GM21423 (cell line): ENCODE measurements around the gene UBA1.

Source experiments
- ATAC-seq: cut with Tn5 transposase; IDR thresholded peaks from one replicate; pipeline ENCODE4 v1.9.1; 2021; ENCODE audit warnings: mild to moderate bottlenecking, moderate library complexity; ENCODE audit not compliant: unreplicated experiment

Gene UBA1

DNA sequence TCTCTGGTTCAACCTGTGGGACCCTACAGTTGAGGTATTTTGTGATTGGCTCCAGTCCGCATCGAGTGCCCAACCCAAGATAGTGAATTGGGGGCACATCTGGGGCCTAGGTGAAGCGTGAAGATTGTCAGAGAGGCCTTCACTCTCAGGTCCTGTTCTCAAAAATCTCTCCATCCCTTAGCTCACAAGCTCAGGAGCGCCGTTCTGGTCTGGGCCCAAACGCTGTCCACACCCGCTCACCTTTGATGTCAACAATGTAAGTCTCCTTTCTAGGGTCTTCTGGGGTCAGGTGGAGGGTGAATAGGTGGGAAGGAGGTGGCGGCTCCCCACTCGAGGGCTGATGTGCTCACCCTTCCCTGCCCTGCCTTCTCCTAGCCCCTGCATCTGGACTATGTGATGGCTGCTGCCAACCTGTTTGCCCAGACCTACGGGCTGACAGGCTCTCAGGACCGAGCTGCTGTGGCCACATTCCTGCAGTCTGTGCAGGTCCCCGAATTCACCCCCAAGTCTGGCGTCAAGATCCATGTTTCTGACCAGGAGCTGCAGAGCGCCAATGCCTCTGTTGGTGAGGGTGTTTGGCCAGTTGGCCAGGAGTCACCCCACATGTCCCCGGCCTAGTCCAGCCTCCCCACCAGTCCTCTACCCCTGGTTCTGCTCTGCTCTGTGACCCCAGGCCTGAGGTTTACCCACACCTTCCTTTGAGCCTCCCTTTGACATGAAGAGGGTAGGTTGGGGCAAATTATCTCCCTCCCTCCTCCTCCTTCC, 17.2 kb downstream of the UBA1 start:
- ATAC-seq, result no peak

DNA sequence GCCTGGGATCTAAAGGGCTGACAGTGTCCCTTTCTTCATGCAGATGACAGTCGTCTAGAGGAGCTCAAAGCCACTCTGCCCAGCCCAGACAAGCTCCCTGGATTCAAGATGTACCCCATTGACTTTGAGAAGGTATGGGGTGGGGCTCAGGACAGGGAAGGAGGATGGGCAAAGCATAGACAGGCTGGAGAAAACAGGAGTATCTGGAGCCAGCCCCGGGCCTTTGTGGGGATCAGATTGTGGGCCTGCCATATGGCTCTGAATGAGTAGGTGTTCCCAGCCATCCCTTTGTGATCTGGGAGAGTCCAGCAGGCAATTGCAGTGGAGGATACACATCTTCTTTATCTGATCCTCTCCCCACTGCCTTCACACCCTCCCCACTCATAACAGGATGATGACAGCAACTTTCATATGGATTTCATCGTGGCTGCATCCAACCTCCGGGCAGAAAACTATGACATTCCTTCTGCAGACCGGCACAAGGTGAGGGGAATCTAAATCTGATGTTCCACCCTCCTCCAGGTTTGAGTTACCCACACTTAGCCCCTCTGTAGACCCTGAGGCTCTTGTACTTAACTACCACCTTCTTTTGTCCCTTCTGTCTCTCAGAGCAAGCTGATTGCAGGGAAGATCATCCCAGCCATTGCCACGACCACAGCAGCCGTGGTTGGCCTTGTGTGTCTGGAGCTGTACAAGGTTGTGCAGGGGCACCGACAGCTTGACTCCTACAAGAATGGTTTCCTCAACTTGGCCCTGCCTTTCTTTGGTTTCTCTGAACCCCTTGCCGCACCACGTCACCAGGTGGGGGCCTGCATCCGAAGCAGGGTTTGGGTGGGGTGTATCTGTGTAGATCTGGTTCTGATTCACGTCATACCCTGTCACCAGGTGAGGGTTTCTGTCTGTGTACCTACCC, 19.0 kb downstream of the UBA1 start:
- ATAC-seq, result no peak

- no peak for ATAC-seq
These were observed 20.9 kb downstream of the UBA1 start for GRCh38 chrX:47214435-47215077.

DNA sequence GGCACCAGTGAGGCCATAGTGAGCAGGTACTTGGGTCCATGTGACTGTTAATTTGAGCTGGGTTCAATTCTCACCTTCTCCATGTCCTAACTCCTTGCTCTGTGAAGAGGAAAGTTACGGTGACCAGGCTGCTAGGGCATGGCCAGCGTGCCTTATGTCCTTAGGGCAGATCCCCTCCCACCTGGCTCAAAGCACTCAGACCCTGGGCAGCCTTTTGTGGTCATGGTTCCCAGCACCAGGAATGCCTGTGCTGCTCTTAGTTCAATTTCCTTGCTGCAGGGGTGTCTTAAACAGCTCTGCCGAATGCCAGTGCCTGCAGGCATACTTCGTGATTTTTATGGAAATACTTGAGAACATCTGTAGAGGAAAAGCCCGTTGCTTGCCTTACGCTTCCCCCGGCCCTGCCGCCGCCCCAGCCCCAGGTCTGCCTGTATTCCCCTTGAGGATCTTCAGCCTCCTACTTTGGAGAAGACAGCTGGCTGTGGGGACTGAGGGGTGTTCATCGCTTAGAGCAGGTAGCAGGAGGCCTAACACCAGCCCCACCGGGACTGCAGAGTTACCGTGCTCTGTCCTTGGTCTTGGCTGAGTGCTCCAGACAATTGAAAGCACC, 21.8 kb downstream of the UBA1 start:
- no peak for ATAC-seq

DNA sequence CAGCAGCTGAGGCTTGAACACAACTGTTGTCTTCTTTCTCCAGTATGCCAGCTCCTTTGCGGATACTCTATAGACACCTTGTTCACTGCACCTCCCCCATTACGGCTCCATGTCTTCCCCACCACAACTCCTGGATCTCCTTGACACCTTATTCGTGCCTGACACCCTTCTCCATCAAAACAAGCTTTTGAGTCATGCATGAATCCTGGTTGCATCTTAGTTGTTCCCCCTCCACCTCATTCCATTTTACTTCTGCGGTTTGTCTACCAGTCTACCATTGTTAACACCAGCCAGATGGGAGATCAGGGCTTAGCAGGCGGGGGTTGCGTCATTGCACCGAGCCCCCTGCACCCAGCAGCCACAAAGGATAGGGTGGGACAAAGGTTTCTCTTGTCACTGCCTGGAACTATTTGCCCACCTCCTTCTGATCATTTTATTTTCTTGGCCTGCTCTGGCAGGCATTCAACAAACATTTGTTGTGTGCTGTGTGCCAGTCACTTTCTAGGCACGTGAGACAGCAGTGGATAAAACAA, 22.8 kb downstream of the UBA1 start:
- ATAC-seq, result no peak

DNA sequence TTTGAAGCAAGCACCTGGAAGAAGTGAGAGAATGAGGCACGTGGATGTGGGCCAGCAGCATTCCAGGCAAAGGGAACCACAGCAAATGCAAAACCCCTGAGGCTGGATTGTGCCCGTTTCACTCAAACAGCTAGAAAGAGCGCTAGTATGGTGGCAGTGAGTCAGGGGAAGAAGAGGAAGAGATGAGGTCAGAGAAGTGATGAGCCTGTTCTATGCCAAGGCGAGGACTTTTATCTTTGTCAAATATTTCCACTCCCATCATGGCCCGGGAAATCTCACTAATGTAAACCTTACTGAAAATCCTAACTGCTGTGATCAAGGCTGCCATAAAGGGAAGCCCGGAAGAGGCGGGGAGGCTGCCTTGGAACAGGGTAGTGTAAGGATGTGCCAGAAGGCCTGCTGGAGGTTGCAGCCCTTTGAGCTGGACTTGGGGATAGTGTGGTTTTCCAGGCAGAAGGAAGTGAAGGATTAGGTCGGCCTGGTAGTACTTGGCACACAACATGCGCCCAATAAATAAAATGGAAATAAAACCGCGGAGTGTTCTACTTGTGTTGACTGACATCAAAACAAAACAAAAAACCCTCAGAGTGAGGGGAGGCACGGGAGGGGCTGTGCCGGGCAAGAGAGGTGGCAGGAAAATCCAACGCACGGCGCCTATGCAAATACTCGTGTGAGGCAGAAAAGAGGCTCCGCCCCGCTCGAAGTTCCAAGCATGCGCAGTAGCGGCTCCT, 23.7 kb downstream of the UBA1 start:
- no peak for ATAC-seq

- peak; percentile 85 for ATAC-seq
These were observed 24.2 kb downstream of the UBA1 start for GRCh38 chrX:47217852-47218279.

GRCh38 chrX:47218280-47218919, 24.8 kb downstream of the UBA1 start, which contains the start of gene CDK16:
Gene CDK16 (plus strand): TSS chrX:47218681. CDS start chrX:47223558, 4,877 bp downstream.
- ATAC-seq, result peak; percentile 34

DNA sequence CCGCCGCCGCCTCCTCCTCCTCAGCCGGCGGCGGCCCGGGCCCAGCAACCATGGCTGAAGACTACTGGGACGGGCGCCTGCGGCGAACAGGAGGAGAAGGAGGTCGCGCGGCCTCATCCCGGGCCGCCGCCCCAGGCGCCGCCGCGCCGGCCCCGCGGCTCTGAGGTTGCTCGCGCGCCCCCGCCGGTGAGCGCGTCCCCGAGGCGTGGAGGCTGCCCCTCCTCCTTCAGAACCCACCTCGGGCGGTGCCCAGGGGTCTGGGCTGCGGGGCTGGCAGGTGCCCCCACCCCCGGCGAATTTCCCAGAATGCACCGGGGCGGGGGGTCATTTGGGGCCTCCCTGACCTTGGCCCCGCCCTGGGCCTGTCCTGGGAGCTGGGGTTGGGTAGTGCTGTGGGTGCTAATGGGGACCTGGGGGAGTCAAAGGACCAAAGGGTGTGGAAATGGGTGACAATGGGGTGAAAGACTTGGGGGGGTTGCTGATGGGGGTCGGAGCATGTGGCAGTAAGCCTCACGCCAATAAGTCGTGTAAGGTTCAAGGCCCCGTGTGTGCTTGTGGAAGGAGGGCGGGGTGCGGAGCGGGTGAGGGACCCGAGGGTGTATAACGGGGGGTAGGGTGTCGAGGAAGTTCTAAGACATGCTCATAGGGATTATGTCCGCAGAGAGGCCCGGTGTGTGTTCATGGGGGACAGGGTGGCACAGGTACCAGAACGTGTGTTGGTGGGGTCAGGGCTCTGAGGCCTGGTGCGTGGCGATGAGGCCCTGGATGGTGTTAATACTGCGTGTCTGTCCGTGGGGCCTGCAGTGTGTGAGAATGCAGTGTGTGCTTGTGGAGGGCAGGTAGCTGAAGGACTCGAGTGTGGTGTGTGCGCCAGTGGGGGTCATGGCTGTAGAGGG, 25.5 kb downstream of the UBA1 start:
- ATAC-seq, result no peak

GRCh38 chrX:47221756-47222155, 28.1 kb downstream of the UBA1 start:
- ATAC-seq, result no peak

DNA sequence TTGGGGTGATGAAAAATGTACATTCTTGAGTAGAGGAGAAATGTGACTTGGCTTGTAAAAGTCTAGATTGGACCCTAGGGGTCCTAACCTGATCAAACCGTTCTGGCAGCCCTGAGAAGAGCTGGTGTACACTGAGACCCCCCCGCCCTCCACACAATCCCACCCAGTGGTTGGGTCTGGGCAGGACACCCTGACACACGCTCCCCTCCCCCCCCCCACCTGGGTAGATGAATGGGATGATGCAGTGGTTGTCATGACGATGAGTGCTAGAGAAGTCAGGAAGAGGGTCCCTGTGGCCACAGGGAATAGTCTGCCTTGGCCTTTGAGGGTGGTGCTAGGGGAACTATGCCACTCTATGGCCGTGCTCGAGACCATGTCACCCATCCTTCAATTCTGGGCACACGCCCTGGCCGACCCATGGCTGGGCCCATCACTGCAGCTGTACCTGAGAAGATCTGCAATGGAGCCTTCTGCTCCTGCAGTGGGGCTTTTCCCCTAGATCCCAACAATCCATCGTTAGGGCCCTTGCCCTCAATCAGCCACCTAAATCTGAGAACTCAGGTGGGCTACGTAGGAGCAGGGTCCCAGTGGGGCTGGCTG, 29.2 kb downstream of the UBA1 start:
- ATAC-seq, result no peak

- no peak for ATAC-seq
These were observed 30.0 kb downstream of the UBA1 start for GRCh38 chrX:47223476-47224250.

DNA sequence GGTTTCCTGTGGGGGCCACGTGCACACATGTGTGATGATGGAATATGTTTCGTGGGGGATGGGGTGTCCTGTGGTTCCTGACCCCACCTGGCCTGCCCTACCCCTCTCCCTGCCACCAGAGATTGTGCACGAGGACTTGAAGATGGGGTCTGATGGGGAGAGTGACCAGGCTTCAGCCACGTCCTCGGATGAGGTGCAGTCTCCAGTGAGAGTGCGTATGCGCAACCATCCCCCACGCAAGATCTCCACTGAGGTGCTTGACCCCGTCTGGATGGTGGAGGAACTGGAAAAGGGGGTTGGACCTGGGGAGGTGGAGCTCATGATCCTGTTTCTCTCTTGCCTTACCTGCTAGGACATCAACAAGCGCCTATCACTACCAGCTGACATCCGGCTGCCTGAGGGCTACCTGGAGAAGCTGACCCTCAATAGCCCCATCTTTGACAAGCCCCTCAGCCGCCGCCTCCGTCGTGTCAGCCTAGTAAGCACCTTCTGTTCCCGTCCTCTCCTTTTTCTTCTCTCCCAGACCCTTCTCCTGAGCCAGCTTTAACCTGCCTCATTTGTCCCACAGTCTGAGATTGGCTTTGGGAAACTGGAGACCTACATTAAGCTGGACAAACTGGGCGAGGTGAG, 30.8 kb downstream of the UBA1 start:
- no peak for ATAC-seq

DNA sequence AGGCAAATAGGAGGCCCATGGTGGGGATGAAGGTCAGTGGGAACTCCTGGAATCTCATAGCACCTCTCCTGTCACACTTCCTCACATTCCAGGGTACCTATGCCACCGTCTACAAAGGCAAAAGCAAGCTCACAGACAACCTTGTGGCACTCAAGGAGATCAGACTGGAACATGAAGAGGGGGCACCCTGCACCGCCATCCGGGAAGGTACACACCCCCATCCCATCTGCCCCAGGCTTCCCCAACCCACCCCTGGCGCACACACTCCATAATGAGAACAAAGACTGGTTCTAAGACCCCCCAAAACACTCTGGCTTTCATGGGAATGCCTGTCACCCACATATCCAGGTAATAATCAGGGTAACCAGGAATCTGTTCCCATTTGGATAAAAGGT, 31.3 kb downstream of the UBA1 start:
- ATAC-seq, result no peak

GRCh38 chrX:47226071-47226470, 32.4 kb downstream of the UBA1 start:
- no peak for ATAC-seq

- no peak for ATAC-seq
These were observed 33.1 kb downstream of the UBA1 start for GRCh38 chrX:47226531-47227333.
